Measurements from ENCODE around the gene ATP10B.

ATP10B gene

GRCh38 chr5:160641405-160641804 lies 210.6 kb downstream of the ATP10B start:
- H3K27ac ChIP-seq: no peak overlapping the region
- POLR2A ChIA-PET (ENCODE audit: low non-redundant PET): no interaction called here
- DNase-seq (ENCODE audit: low spot score): no peak
- no peak for TF ChIP-seq CTCF (conservative IDR thresholded peaks at IDR 0.05; ENCODE audit: low read depth)
- CTCF ChIA-PET: no interaction called here

- DNase-seq (ENCODE audit: low spot score): no peak
- CTCF ChIA-PET: interaction anchor here (0.9 kb wide), 1 partner anchor 21 kb away, joined by 4 read pairs; no protein-coding TSS in a partner anchor
Measured at GRCh38 chr5:160640406-160640805, 211.6 kb downstream of the ATP10B start.

DNA sequence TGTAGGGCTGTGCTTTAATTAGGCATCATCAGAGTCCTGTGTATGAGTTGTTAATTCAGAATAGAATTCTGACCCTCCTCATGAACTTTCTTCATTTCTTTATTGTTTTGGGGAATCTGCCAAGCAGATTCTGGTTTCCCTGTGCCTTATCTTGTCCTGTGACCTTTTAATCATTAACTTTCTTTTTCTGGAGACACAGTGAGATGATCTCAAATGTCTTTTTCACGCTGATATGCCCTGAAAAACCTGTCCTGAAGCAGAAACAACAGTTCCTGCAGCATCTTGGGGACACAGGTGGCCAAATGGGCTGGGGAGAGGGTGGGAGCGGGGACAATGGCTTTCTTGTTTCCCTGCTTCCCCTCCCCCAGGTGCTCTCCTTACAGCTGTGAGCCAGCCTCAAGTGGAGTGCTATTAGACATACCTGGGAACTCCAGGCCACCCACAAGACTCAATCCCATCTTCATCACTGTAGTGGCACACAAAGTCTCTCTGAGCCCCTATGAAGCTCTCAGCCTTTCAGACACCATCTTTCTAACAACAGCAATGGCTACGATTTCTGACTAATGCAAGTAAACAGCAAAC lies 213.8 kb downstream of the ATP10B start:
- POLR2A ChIA-PET (ENCODE audit: low non-redundant PET): no interaction called here
- no peak overlapping the region for H3K27ac ChIP-seq
- DNase-seq (ENCODE audit: low spot score): no peak
- CTCF ChIA-PET: no interaction called here
- TF ChIP-seq CTCF (conservative IDR thresholded peaks at IDR 0.05; ENCODE audit: low read depth): no peak

More at GRCh38 chr5:160640406-160640805, 211.6 kb downstream of the ATP10B start:
- POLR2A ChIA-PET (ENCODE audit: low non-redundant PET): no interaction called here
- no peak overlapping the region for H3K27ac ChIP-seq
- no peak for TF ChIP-seq CTCF (conservative IDR thresholded peaks at IDR 0.05; ENCODE audit: low read depth)

- no peak for DNase-seq (ENCODE audit: low spot score)
- TF ChIP-seq CTCF (conservative IDR thresholded peaks at IDR 0.05; ENCODE audit: low read depth): no peak
- H3K27ac ChIP-seq: no peak overlapping the region
- CTCF ChIA-PET: no interaction called here
- POLR2A ChIA-PET (ENCODE audit: low non-redundant PET): no interaction called here
Measured at GRCh38 chr5:160637357-160638090, 214.5 kb downstream of the ATP10B start.

GRCh38 chr5:160635663-160636062 lies 216.3 kb downstream of the ATP10B start:
- POLR2A ChIA-PET (ENCODE audit: low non-redundant PET): no interaction called here
- TF ChIP-seq CTCF (conservative IDR thresholded peaks at IDR 0.05; ENCODE audit: low read depth): no peak
- DNase-seq (ENCODE audit: low spot score): no peak
- no peak overlapping the region for H3K27ac ChIP-seq
- CTCF ChIA-PET: interaction anchor here (0.7 kb wide), 1 partner anchor 1086 kb away, joined by 6 read pairs; no protein-coding TSS in a partner anchor

- DNase-seq (ENCODE audit: low spot score): no peak
- no peak overlapping the region for H3K27ac ChIP-seq
- CTCF ChIA-PET: no interaction called here
- TF ChIP-seq CTCF (conservative IDR thresholded peaks at IDR 0.05; ENCODE audit: low read depth): no peak
- POLR2A ChIA-PET (ENCODE audit: low non-redundant PET): no interaction called here
Measured at GRCh38 chr5:160635046-160635445, 217.0 kb downstream of the ATP10B start.

All from RWPE1 (cell line).